GM18870 (cell line): ENCODE measurements around the gene NARF.

Experiments
- ATAC-seq: cut with Tn5 transposase; IDR thresholded peaks from one replicate; pipeline ENCODE4 v1.9.1; 2021; ENCODE audit warnings: moderate library complexity; ENCODE audit not compliant: unreplicated experiment

Gene NARF

DNA sequence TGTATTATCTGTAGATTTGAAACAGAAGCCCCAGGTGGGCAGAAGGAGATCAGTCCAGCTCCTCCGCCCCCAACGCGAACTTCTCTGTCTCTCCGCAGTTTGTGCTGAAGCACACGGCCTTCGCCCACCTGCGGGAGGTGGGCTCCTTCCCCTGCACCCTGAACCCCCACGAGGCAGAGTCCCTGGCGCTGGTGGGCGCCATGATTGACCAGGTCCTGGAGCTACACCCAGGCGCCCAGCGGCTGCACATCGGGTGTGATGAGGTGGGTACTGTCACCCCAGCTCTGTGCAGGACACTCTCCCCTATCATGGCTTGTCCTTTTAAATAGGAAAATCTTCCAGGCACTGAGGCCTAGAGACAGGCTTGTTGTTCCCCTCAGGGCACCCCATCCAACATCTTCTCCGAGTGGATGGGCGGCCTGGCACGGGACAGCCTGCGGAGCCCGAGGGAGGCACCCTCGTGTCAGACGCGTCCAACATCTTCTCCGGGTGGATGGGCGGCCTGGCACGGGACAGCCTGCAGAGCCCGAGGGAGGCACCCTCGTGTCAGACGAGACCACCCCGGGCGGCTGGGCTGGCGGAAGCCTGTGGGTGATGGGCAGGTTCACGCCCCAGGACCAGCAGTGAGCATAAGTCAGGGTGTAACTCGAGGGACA is 24.9 kb upstream of the NARF start:
- ATAC-seq, result no peak

DNA sequence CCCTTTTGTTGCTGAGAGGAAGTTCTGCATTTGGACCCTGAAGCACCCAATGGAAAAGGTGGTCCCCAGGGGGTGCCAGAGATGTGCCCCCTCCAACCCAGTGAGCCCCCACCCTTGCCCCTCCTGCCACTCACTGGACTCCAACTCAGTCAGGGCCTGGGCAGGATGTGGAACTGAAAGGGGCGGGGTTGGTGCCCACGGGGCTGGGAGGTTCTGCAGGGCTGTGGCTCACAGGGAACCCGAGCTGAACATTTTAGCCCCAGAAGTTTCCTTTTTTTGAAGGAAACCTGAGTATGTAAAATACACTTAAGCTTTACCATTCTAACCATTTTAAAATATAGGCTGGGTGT is 24.4 kb upstream of the NARF start:
- ATAC-seq, result no peak

DNA sequence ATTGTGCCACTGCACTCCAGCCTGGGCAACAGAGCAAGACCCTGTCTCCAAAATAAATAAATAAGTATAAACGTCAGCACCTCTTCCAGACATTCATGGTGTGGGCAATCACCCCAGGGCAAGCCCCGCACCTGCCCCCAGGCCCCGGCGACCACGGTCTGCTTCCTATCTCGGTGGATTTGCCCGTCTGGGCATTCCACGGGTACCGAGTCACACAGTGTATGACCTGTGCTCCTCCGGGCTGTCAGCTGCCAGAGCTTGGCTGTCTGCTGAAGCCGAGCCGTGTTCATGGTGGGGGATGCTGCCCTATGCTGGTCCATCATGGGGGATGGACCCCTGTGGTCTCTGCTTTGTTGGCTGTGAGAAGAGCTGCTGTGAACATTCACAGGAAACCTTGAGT is 23.4 kb upstream of the NARF start:
- no peak for ATAC-seq

DNA sequence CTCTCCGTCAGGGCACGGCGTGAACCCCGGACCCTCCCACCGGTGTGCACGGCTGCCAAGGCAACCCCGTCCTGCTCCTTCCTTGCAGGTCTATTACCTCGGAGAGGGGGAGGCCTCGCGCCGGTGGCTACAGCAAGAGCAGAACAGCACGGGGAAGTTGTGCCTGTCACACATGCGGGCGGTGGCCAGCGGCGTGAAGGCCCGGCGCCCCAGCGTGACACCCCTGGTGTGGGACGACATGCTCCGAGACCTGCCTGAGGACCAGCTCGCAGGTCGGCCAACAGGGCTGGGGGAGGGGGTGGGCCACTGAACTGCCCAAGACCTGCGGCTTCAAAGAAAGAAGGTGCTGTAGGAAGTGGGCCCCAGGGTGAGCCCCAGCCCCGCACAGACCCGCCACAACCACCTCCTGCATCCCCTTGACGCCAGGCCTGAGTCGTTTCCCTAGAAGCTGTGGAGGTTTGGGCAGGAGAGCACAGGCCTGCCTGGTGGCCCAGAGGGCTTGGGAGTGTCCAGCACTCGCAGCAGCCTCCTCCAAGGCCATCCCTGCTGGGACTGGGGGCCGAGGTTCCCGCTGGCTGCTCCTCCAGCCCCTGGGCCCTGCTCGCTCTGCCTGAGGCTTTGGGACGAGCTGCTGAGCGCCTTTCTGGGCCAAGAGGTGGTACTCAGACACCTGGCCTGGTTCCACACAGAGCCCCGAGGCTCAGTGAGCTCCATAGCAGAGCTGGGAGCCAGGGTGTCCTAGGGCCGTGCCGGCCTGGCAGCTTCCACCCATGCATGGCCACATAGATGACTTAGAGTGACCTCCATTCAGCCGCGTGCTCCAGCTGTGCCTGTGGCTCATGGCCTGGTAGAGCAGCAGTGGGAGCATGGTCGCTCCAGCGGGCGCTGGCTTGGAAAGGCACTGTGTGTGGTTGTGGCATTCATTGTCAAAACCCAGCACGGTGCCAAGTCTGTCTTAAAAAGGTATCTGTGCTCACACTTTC is 22.6 kb upstream of the NARF start:
- ATAC-seq, result no peak

DNA sequence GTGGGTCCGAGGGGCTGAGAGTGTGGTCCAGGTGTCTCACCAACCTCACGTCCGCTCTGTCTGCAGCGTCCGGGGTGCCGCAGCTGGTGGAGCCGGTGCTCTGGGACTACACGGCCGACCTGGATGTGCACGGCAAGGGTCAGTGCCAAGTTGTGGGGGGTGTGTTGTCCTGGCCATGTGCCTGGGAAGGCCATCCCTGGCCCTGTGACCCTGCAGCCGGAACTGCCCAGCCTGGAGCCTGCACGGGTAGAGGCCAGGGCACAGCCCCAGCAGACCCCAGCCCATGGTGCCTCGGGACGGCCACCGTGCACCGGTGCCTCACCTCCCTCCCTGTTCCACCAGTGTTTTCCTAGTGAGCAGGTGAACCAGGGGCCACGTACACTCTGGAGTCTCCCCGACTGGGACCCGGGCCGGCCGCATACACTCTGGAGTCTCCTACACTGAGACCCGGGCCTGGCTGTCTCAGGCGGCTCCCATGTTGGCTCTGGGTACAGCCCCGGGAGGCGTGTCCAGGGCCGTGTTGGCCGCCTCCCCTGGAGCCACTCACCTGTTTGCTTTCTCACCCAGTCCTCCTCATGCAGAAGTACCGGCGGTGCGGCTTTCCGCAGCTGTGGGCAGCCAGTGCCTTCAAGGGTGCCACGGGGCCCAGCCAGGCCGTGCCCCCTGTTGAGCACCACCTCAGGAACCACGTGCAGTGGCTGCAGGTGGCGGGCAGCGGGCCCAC is 21.8 kb upstream of the NARF start:
- no peak for ATAC-seq

DNA sequence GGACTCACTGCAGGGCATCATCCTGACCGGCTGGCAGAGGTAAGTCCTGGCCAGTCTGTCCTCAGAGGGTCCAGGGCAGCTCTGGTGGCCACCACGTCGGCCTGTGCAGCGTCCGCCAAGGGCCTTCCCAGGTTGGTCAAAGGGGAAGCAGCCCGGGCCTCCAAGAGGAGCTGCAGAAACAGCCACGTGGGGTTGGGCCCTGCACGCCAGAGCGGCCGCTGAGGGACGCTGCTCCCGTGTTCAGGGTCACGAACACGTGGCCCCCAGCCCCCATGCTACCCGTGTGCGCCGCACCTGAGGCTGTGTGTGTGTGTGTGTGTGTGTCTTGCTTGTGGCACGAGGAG is 21.2 kb upstream of the NARF start:
- no peak for ATAC-seq

DNA sequence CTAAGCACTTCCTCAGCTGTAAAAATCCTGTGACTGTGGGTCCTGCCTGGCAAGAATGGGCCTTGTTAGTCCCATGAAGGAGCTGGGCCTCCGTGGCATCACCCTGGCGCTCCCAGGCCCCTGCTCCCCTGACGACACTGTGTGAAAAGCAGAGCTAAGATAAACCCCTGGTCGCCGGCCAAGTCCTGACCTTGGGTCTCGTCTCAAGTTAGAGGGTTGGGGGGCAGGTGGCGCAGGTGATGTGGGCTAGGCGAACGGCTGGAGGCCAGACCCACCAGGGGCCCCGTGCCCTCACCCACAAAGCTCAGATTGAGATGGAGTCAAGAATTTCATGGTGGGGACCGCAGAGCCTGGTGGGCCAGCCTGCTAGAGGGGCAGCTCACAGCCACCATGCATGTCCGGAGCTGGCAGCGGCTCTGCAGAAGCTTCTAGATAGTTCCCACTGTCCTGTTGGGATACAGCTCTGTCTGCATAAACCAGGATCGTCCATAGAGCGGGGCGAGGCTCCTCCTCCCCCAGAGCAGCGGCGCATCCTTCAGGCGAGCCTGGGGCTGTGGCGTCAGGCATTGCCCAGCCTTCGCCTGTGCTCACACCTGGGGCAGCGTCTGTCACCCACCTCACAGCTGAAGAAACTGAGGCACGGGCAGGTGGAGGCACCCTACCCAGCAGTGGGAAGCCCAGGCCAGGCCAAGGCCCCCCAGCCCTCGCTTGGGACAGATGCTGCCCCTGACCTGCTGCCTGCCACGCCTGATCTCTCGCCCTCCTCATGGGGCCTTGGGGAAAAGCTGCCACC is 19.9 kb upstream of the NARF start:
- no peak for ATAC-seq

DNA sequence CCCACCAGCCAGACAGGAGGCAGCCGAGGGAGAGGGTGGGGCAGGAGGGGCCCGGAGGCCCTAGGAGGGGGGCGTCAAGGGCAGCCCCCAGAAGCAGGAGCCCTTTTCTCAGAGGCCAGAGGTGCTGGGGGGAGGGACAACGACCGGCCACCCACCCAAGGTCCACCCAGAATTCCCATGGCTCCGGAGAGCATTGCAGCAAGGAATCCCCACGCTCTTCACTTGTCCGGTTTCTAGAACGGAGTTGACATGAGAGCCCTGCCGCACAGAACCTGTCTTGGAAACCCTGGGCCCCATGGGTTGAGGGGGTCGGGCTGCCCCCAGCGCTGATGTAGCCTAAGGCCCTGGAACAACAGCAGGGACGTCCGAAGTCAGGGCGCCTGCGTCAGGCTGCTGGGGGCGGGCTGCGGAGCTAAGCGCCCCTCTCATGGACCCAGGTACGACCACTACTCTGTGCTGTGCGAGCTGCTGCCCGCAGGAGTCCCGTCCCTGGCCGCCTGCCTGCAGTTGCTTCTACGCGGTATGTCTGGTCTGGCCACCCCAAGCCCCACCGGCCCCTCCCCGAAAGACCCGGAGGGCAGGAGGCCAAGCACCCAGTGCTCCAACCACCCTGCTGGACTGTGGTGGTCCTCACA is 19.2 kb upstream of the NARF start:
- no peak for ATAC-seq

DNA sequence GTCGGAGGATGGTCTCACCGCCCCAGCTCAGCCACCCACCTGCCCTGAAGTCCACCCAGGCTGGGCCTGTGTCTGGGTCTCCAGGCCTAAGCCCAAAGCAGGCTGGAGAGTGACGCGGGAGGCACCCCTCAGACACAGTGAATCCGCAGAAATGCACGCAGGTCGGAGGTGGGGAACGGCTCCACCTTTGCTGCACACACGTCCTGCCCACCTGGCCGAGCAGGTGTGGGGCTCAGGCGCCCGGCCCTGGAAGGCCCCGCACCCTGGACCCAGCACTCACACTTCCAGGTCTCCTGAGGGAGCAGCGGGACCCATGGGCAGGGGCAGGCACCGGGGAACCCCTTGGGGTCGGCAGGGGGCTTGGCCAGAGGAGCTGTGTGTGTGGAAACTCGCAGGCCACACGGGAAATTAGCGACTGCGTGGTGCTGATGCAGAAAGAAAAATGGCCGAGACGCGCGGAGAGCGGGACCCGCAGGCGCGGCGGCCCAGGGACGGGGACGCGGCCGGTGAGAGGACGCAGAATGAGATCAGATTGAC is 18.6 kb upstream of the NARF start:
- no peak for ATAC-seq

DNA sequence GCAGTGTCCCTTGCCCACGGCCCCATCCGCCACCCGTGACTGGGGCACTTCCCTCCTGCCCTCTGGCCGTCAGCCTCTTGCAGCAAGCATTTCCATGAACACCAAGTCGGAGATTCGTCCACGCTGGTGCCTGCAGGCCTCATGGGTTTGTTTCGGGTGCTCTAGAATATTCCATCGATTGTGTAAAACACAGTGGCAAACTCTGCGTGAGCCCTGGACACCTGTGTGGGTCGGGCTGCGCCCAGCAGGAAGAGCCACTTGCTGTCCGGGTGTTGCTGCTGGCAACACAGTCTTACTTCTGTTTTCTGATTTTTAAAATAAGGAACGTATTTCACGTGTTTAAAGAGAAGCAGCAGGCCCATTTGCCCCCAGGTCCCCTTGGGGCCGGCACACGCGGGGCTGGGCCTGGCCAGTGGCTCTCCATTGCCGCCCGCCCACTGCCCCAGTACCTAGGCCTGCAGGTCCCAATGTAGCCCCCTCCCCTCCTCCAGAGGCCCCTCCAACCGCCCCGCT is 18.0 kb upstream of the NARF start:
- no peak for ATAC-seq

DNA sequence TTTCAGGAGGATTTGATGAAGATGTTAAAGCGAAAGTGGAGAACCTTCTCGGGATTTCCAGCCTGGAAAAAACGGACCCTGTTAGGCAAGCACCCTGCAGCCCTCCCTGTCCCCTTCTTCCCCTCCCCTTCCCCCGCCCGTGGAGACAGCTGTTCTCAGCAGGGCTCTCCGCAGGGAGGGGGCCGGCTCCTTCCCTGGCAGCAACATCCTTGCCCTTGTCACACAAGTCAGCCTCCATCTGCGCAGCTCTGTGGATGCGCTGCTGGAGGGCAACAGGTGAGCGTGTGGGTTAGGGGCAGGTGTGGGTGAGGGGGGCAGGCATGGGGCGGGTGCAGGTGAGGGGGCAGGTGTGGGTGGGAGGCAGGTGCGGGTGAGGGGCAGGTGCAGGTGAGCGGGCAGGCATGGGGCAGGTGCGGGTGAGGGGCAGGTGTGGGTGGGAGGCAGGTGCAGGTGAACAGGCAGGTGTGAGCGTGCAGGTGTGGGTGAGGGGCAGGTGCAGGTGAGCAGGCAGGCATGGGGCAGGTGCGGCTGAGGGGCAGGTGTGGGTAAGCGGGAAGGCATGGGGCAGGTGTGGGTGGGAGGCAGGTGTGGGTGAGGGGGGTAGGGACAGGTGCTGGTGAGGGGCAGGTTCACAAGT is 17.4 kb upstream of the NARF start:
- no peak for ATAC-seq

DNA sequence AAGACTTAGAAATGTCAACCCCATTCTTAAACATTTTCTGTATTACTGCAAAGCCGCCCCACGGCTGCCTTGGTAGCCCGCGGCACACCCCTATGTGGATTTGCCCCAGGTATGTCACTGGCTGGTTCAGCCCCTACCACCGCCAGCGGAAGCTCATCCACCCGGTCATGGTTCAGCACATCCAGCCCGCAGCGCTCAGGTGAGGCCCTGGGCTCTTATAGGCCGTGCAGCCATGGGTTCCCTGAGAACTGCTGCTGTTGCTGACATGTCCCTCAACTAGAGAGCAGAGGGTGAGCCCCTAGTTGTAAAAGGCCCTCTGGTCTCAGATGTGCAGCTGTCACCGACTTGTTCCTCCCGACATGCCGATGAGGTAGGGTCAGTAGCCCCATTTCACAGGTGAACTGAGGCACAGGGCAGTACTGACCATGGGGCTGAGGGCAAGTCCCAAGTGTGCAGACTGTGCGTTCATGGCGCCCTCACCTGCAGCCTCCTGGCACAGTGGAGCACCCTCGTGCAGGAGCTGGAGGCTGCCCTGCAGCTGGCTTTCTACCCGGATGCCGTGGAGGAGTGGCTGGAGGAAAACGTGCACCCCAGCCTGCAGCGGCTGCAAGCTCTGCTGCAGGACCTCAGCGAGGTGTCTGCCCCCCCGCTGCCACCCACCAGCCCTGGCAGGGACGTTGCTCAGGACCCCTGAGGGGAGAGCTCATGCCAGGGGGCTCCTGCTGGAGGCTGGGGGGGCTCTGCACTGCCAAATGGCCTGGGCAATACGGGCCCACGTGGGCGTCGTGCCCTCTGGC is 16.7 kb upstream of the NARF start:
- no peak for ATAC-seq

DNA sequence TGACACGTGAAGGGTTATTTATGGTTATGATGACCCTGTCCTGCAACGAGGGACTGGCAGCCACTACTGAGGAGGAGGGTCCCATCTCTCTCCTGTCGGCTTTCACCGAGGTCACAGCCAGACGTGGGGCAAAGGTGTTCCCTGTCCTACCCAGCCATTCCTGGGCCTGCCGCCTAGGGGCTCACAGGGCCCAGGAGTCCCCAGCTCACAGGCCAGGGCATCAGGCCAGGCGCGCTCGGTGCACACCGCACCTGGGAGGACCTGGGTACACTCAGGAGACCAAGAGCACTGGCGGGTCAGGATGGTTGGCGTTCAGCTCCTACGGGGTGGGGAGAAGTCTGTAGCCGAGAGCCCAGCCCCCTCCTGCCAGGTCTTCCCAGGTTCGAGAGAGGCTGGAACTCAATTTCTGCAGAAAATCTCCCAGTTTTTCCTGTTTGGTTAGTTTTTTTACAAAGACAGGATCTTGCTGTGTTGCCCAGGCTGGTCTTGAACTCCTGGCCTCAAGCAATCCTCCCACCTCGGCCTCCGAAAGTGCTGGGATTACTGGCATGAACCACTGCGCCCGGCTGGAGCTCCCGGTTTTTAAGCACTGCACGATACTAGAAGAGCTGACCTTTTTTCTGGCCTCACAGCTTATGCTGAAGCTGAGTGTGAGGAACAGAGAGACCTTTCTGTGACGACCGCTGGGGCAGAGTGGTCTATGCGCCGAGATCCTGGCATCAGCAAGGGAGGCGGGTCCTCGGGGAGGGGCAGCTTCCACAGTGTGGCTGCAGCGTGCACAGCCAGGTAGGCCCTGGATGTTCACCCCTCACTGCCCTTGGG is 15.7 kb upstream of the NARF start:
- no peak for ATAC-seq

DNA sequence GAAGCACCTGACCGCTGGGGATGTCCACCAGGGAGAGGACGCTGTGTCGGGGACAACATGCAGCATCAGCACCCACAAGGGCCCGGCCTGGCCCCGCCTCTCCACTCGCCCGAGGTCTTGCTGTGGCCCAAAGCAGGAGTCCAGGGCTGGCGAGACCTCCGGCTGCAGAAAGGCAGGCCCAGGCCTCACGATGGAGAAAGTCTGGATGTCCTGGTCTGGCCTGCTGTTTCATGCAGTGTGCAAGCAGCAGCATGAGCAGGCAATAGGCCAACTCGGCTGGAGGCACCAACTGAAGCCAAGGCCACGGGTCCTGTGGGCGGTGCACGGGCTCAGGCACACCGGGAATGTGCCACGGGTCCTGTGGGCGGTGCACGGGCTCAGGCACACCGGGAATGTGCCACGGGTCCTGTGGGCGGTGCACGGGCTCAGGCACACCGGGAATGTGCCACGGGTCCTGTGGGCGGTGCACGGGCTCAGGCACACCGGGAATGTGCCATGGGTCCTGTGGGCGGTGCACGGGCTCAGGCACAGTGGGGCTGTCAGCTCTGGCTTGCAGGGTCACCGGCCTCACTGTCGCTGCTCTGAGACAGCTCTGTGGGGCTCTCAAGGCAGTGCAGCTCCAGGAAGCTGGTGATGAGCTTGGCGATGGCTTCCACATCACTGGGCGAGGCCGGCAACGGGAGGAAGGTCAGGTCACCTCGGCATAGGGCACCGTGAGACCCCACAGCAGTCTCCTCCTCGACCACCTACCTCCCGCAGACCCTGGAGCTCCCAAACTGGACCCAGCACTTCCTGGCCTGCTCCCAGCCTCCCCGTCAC is 14.9 kb upstream of the NARF start:
- ATAC-seq, result no peak

DNA sequence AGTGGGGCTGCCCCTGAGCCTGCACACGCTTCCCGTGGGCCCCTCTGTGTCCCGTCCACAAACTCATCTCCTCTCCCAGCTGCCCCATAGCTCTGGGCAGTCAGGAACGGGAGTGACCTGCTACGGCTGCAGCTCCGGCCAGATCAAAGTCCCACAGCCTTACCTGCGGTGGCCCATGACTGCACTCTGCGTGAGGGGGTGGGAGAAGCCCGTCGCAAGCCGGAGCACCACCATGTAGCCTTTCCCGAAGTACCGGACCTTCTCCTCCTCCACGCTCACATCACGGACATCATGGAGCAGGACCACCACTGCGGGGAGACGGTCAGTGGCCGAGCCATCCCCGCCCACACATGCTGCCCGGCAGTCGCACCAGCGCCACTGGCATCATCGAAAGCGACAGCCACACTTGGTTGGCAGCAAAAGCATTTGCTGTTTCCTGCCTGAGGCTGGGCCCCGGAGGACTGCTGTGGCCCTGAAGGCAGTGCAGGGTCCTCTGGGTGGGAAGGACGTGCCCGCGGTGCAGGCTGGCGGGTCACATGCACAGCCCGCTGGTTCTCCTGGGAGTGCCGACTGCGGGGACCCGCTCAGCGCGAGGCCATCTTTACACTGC is 14.2 kb upstream of the NARF start:
- no peak for ATAC-seq

DNA sequence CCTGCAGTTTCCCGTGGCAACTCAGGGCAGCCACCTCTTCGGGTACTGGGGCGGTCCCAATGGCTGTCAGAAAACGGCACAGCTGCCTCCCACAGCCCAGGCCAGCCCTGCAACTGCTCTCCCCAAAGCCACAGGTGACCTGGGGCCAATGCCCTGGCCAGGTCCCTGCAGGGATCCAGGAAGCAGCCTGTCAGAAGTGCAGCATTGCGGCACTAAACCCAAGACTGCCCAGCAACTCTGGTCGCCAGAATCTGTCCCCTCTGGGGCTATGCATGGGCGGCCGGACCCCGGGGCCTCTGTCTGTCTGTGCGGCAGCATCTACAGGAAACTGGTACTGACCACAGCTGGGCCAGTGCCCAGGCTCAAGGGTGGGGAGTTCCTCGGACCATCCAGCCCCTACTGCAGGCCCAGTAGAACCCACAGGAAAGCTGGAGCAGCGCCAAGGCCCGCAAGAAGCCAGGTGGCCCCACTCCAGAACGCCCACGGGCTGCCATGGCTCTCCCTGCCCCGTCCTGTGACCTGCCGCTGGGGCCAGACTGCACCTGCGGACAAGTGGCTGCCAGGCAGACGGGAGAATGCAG is 13.5 kb upstream of the NARF start:
- ATAC-seq, result no peak
